SK-N-SH treated with all-trans-retinoic acid at 6 μM for 48 hours (cell line): ENCODE measurements around the gene DMAC2.

Experiments
- ATAC-seq: fragments of 200-7000 bp; cut with Tn5 transposase; 3 replicates; pipeline ENCODE4 v1.9.1; 2020; ENCODE audit warnings: mild to moderate bottlenecking, moderate library complexity
- ARNTL ChIP-seq: fragments of 450-650 bp; formaldehyde crosslinking; IDR thresholded peaks from 2 replicates; pipeline ENCODE4 v1.5.0; 2020; ENCODE audit warnings: low read depth, mild to moderate bottlenecking, moderate library complexity, borderline replicate concordance
- BACH2 ChIP-seq: fragments of 250-450 bp; sonication (Bioruptor Pico); IDR thresholded peaks from 2 replicates; pipeline ENCODE4 v1.9.0; 2021; ENCODE audit warnings: mild to moderate bottlenecking, borderline replicate concordance
- CREB5 ChIP-seq: fragments of 250-450 bp; sonication (Bioruptor Pico); IDR thresholded peaks from 2 replicates; pipeline ENCODE4 v1.5.1; 2020; ENCODE audit warnings: low read depth, mild to moderate bottlenecking, moderate library complexity
- CSDC2 ChIP-seq: fragments of 250-450 bp; sonication (Bioruptor Pico); IDR thresholded peaks from 2 replicates; pipeline ENCODE4 v1.5.0; 2020; ENCODE audit warnings: mild to moderate bottlenecking, moderate library complexity
- CSRNP3 ChIP-seq: fragments of 250-450 bp; sonication (Bioruptor Pico); IDR thresholded peaks from 2 replicates; pipeline ENCODE4 v1.5.1; 2021; ENCODE audit warnings: mild to moderate bottlenecking, moderate library complexity
- ESRRG ChIP-seq: fragments of 250-450 bp; sonication (Bioruptor Pico); IDR thresholded peaks from 2 replicates; pipeline ENCODE4 v1.6.1; 2021; ENCODE audit warnings: mild to moderate bottlenecking
- ISL1 ChIP-seq: fragments of 250-450 bp; sonication (Bioruptor Pico); IDR thresholded peaks from 2 replicates; pipeline ENCODE4 v2.1.2; 2022; ENCODE audit warnings: mild to moderate bottlenecking, moderate library complexity
- OSR1 ChIP-seq: fragments of 250-450 bp; sonication (Bioruptor Pico); IDR thresholded peaks from 2 replicates; pipeline ENCODE4 v1.8.0; 2022; ENCODE audit warnings: moderate library complexity, mild to moderate bottlenecking, inconsistent platforms
- PATZ1 ChIP-seq: fragments of 250-450 bp; sonication (Bioruptor Pico); IDR thresholded peaks from 2 replicates; pipeline ENCODE4 v1.8.0; 2020; ENCODE audit warnings: mild to moderate bottlenecking, moderate library complexity, borderline replicate concordance
- POU6F1 ChIP-seq: fragments of 250-450 bp; sonication (Bioruptor Pico); IDR thresholded peaks from 2 replicates; pipeline ENCODE4 v1.8.0; 2021; ENCODE audit warnings: low read depth, mild to moderate bottlenecking, moderate library complexity, borderline replicate concordance
- PPARA ChIP-seq: fragments of 250-450 bp; sonication (Bioruptor Pico); IDR thresholded peaks from 2 replicates; pipeline ENCODE4 v1.5.0; 2020; ENCODE audit warnings: mild to moderate bottlenecking, borderline replicate concordance
- RARB ChIP-seq: fragments of 250-450 bp; sonication (Bioruptor Pico); IDR thresholded peaks from 2 replicates; pipeline ENCODE4 v1.8.0; 2021; ENCODE audit warnings: mild to moderate bottlenecking, moderate library complexity
- SNAI2 ChIP-seq: fragments of 250-450 bp; sonication (Bioruptor Pico); IDR thresholded peaks from 2 replicates; pipeline ENCODE4 v1.5.0; 2020; ENCODE audit warnings: mild to moderate bottlenecking, moderate library complexity
- TCF4 ChIP-seq: fragments of 250-450 bp; sonication (Bioruptor Pico); IDR thresholded peaks from 2 replicates; pipeline ENCODE4 v1.8.0; 2021; ENCODE audit warnings: mild to moderate bottlenecking, moderate library complexity, borderline replicate concordance
- TOX ChIP-seq: fragments of 250-450 bp; sonication (Bioruptor Pico); IDR thresholded peaks from 2 replicates; pipeline ENCODE4 v1.8.0; 2021; ENCODE audit warnings: mild to moderate bottlenecking, moderate library complexity, borderline replicate concordance
- TSHZ2 ChIP-seq: fragments of 250-450 bp; sonication (Bioruptor Pico); IDR thresholded peaks from 2 replicates; pipeline ENCODE4 v1.5.0; 2020; ENCODE audit warnings: mild to moderate bottlenecking, moderate library complexity
- ZC3H10 ChIP-seq: fragments of 250-450 bp; sonication (Bioruptor Pico); IDR thresholded peaks from 2 replicates; pipeline ENCODE4 v1.5.1; 2021; ENCODE audit warnings: mild to moderate bottlenecking, moderate library complexity
- ZFP3 ChIP-seq: fragments of 250-450 bp; sonication (Bioruptor Pico); IDR thresholded peaks from 2 replicates; pipeline ENCODE4 v1.5.0; 2020; ENCODE audit warnings: mild to moderate bottlenecking, moderate library complexity
- ZFP30 ChIP-seq: fragments of 450-650 bp; formaldehyde crosslinking; IDR thresholded peaks from 2 replicates; pipeline ENCODE4 v1.5.0; 2022; ENCODE audit warnings: mild to moderate bottlenecking, moderate library complexity
- ZNF565 ChIP-seq: fragments of 450-650 bp; formaldehyde crosslinking; conservative IDR thresholded peaks from 2 replicates; pipeline ENCODE4 v1.5.0; 2020; ENCODE audit warnings: low read depth, mild to moderate bottlenecking, moderate library complexity
- ZNF70 ChIP-seq: fragments of 450-650 bp; formaldehyde crosslinking; IDR thresholded peaks from 2 replicates; pipeline ENCODE4 v1.5.0; 2020; ENCODE audit warnings: mild to moderate bottlenecking, moderate library complexity
- ZNF8 ChIP-seq: fragments of 450-650 bp; formaldehyde crosslinking; IDR thresholded peaks from 2 replicates; pipeline ENCODE4 v1.5.0; 2020; ENCODE audit warnings: mild to moderate bottlenecking, moderate library complexity

The DMAC2 gene

GRCh38 chr19:41403181-41403970 is 36.3 kb downstream of the DMAC2 start:
- no peak for ATAC-seq
- TF ChIP-seq ZNF8 (CRISPR knock-in tag) (no peak), TSHZ2 (CRISPR knock-in tag) (no peak), ZNF565 (CRISPR knock-in tag) (no peak), TCF4 (no peak), CREB5 (CRISPR knock-in tag) (no peak), TOX (CRISPR knock-in tag) (no peak), ESRRG (CRISPR knock-in tag) (no peak), ISL1 (no peak), RARB (CRISPR knock-in tag) (no peak), PATZ1 (no peak), PPARA (CRISPR knock-in tag) (no peak), SNAI2 (CRISPR knock-in tag) (no peak), ZNF70 (CRISPR knock-in tag) (no peak), ZFP30 (no peak), ARNTL (CRISPR knock-in tag) (no peak), ZFP3 (no peak), POU6F1 (CRISPR knock-in tag) (no peak), BACH2 (no peak), OSR1 (CRISPR knock-in tag) (no peak), ZC3H10 (CRISPR knock-in tag) (no peak)
- TF ChIP-seq, all 23 proteins: peak for 0

- TF ChIP-seq ZNF70 (CRISPR knock-in tag) = no peak
- ATAC-seq = no peak
Observed at GRCh38 chr19:41402010-41402409, 37.7 kb downstream of the DMAC2 start.

- no peak for ATAC-seq
- TF ChIP-seq CREB5 (CRISPR knock-in tag) = no peak
- TF ChIP-seq ZFP3 = no peak
- no peak for TF ChIP-seq CSDC2
- TF ChIP-seq, all 23 proteins: peak for 0
Observed at GRCh38 chr19:41401483-41401882, 38.2 kb downstream of the DMAC2 start.

- ATAC-seq = no peak
- TF ChIP-seq BACH2 (no peak), CSRNP3 (CRISPR knock-in tag) (no peak), TSHZ2 (CRISPR knock-in tag) (no peak), TCF4 (no peak), ZFP3 (no peak)
Observed at GRCh38 chr19:41399525-41399924, 40.2 kb downstream of the DMAC2 start.
